Stimulated activated naive CD8-positive, alpha-beta T cell treated with anti-CD3 and anti-CD28 coated beads, Interleukin-15, amount 100 ng/mL, for 72 hours (primary cell): ENCODE results near the gene SMAD3.

Experiments
- ATAC-seq: fragments of 150-1000 bp; cut with Tn5 transposase; 2 replicates; pipeline ENCODE4 v1.10.0; 2021; ENCODE audit warnings: mild to moderate bottlenecking, moderate library complexity
- DNase-seq, 2 donors: peaks; one replicate each; pipeline ENCODE4 v3.0.0; 2021 to 2022
- H3K27ac Mint-ChIP-seq, 2 donors: one replicate each; pipeline ENCODE4 v1.8.0; 2022; ENCODE audit warnings: mild to moderate bottlenecking in 2 of 2, mixed read lengths in 2 of 2, moderate library complexity in 2 of 2
- H3K27me3 Mint-ChIP-seq: one replicate; pipeline ENCODE4 v1.8.0; 2022; ENCODE audit warnings: mixed read lengths
- H3K4me1 Mint-ChIP-seq: one replicate; pipeline ENCODE4 v1.8.0; 2022; ENCODE audit warnings: mild to moderate bottlenecking, mixed read lengths
- H3K4me3 Mint-ChIP-seq, 2 donors: one replicate each; pipeline ENCODE4 v1.8.0; 2022; ENCODE audit warnings: mild to moderate bottlenecking in 2 of 2, mixed read lengths in 2 of 2, moderate library complexity in 1 of 2
- H3K9me3 Mint-ChIP-seq, 2 donors: one replicate each; pipeline ENCODE4 v1.8.0; 2022; ENCODE audit warnings: mixed read lengths in 2 of 2

The SMAD3 gene

DNA sequence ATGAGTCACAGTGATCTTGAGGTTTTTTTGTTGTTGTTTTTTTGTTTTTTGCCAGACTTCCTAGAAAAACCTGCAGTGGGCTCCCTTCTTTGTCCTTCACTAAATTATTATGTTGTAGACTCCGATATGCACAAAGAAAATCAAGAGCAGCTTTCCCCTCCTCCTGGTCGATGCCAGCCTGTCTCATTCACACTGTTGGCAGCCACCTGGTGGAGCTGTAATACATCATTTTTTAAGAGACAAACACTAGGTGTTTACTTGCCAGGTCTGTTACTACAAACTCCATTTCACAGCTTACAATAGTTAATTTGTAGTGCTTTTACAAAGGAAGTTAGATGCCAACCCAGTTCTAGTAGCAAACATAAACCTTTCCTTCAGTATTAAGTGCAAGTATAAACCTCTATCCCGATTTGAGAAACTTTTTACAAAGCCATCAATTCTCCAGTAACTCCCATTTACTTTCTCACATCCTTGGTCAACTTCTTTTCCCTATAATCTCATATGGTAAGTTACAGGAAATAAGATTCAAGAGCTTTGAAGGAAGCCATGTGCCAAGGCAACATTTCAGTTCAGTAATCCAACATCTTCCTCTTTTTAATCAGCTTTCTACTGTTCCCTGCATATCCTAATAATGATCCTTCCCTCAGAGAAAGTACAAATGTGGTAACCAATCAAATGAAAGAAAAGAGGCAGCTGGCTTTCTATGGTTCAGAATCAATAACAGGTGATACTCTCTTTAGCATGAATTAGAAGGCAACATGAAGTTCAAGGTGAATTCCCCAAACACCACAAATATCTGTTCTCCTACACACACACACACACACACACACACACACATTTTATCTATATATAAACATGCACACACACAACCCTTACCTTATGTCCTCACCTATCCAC lies 175.1 kb downstream of the SMAD3 start:
- Mint-ChIP-seq H3K4me3 (peak overlapping the region; percentile 52 to 74), H3K9me3 (no peaks in the 10 kb centered on the region), H3K4me1 (peaks cover 47% of the 10 kb centered on the region), H3K27me3 (no peaks in the 10 kb centered on the region), H3K27ac (peak overlapping the region; percentile 89 to 97)
- DNase-seq (no peak), ATAC-seq (peak; percentile 70)

DNA sequence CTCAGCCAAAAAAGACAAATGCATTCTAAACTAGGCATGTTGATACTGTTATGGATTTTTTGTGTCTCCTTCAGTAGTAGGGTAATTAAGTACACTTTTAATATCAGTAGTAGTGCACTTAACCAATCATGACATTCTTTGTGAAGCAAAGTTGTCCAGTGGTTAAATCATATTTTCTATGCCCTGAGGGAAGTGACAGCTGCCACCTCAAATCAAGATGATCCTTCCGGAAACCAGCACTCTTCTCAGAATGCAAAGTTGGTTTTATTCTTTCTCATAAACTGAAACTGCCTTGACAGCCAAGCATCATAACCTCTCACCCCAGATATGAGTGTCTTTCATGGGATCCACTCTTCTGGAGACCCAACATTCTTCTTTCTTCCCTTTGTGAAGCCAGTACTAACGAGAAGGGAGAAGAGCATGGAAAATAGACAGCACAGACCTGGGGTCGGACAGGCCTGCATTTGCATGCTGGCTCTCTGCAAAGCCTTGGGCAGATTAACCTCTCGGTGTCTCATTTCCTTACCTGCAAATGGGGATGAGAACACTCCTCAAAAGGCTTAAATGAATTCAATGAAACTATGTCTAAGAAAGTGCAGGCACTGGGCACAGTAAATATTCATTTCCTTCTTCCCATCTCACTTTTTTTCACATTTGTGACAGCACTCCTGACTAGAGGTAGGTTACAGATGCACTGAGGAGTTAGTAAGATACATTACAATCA lies 175.9 kb downstream of the SMAD3 start:
- Mint-ChIP-seq H3K4me3 (peak overlapping the region; percentile 52 to 74), H3K27me3 (no peaks in the 10 kb centered on the region), H3K9me3 (no peaks in the 10 kb centered on the region), H3K27ac (peak overlapping the region; percentile 5 to 97), H3K4me1 (peaks cover 47% of the 10 kb centered on the region)
- DNase-seq (peak; percentile 10 to 54), ATAC-seq (peak; percentile 96)

DNA sequence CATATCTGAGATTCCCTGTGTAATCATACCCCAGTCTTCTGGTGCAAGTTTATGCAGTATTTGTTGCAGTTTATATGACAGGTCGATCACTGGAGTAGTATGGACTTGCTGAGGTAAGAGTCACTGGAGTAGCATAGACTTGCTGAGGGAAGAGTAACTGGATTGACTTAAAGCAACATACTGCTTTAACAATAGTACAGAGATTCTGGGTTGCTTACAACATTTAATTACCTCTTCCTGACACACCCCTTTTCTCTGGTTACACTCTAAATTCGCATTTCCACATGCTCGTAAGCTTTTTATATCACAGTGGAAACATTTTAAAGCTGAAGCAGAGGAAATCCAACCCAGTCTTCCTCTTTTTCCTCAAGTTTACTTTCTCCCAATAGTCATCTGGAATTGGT lies 177.3 kb downstream of the SMAD3 start:
- DNase-seq: no peak
- H3K9me3 Mint-ChIP-seq: peaks cover 0 to 4% of the 10 kb centered on the region in 2 donors
- H3K4me1 Mint-ChIP-seq: peaks cover 52% of the 10 kb centered on the region
- ATAC-seq: no peak
- no peak overlapping the region for H3K27ac Mint-ChIP-seq
- H3K4me3 Mint-ChIP-seq: no peak overlapping the region
- no peaks in the 10 kb centered on the region for H3K27me3 Mint-ChIP-seq
